ENCODE measurements around the gene ANKRD10.
"Not testable (repeated sequence)": the region's sequence is repeated elsewhere in the genome, so short reads cannot be mapped to it uniquely, and the experiment has no call there.

The ANKRD10 gene

DNA sequence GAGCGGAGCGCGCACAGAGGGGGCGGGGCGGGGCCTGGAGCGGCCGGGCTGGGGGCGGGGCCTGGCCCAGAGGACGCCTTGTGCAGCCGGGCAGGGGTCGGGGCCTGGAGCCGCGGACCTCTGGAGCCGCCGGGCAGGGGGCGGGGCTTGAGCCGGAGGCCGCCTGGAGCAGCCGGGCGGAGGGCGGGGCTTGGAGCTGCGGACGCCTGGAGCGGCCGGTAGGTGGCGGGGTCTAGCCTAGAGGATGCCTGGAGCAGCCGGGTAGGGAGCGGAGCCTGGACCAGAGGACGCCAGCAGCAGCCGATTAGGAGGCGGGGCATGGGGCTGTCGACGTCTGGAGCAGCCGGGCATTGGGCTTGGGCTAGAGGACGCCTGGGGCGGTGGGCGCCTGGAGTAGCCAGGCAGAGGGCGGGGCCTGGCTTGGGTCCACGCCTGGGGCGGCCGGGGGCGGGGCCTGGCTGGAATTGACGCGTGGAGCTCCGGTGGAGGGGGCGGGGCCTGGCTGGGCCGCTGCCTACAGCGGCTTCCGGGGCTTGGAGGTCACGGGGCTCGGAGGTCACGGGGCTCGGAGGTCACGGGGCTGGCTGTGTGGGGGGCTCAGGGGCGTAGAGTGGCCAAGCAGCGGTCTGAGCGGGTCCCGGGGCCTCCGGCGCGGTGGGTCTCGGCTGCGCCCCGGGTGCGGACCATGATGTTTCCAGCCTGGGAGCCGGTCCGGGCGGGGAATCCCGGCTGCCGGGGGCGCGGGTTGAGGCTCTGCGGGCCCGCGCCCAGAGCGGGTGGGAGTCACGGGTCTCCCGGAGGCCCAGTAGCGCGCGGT lies at the start of gene ANKRD10:
ANKRD10 (minus strand) TSS at position 13 of the 817 bp plus-strand sequence. CDS start 135 bp downstream, outside the sequence.
- FAIRE-seq: no peak

- FAIRE-seq: no peak
Measured at GRCh38 chr13:110964229-110965037, 49.6 kb upstream of the ANKRD10 start.

GRCh38 chr13:110963554-110963970 lies 48.7 kb upstream of the ANKRD10 start:
- FAIRE-seq: no peak

GRCh38 chr13:110961959-110962358 lies 47.1 kb upstream of the ANKRD10 start:
- no peak for FAIRE-seq

- no peak for FAIRE-seq
Measured at GRCh38 chr13:110960204-110960603, 45.3 kb upstream of the ANKRD10 start.

GRCh38 chr13:110957931-110958330 lies 43.1 kb upstream of the ANKRD10 start:
- no peak for FAIRE-seq

DNA sequence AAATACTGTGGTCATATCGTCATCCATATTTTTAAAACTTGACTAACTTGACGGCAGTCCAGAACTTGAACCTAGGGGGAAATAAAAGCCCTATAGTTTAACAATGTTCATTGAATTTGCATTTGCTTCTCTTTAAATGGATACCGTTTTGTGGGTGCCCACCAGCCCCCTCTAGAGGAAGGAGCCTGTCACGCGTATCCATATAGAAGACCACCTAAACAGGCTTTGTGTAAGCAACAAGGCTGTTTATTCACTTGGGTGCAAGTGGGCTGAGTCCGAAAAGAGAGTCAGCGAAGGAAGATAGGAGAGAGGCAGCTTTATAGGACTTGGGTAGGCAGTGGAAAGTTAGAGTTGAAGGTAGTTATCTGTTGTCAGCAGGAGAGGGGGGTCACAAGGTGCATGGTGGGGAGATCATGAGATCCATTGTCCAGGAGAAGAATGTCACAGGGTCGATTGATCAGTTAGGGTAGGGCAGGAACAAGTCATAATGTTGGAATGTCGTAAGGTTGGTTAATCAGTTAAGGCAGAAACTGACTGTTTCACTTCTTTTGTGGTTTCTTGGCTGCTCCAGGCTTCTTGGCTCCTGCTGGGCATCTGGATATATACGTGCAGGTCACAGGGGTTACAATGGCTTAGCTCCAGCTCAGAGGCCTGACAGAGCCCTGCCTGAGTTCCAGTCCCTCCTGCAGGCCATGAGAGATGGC lies 42.5 kb upstream of the ANKRD10 start:
- no peak for FAIRE-seq

DNA sequence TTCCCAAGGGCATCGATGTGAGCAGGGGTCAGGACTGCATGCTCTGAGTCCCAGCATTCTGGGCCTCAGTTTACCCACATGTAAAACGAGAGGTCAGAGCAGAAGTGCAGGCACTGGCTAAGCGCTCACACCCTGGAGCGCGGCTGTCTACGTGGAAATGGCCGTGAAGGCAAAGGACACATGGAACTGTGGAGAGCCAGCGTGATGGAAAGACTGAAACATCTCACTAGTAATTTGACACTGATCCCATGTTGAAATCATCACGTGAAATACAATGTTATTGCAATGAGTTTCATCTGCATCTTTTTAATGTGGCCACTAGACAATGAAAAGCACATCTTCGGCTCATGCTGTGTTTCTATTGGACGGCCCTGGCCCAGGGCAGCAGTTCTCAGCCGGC lies 41.3 kb upstream of the ANKRD10 start:
- FAIRE-seq: not testable (repeated sequence)

DNA sequence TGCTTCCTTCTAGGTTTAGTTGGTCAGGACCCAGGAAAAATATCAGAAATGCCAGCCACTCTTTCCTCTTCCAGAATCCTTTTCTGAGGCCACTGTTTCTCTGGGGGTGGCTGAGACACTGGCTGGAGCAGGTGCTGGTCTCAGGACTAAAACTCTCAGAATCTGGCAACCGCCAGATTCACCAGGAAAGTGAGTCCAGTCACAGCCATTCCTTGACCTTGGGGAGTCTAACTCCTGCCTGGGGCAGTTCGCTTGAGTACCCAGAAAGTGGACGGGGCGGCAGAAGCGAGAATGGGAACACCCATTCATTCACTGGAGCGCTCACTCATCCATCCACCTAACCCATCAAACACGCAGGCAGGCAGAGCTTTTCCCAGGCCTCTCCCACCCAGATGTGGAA lies 40.7 kb upstream of the ANKRD10 start:
- FAIRE-seq: not testable (repeated sequence)

DNA sequence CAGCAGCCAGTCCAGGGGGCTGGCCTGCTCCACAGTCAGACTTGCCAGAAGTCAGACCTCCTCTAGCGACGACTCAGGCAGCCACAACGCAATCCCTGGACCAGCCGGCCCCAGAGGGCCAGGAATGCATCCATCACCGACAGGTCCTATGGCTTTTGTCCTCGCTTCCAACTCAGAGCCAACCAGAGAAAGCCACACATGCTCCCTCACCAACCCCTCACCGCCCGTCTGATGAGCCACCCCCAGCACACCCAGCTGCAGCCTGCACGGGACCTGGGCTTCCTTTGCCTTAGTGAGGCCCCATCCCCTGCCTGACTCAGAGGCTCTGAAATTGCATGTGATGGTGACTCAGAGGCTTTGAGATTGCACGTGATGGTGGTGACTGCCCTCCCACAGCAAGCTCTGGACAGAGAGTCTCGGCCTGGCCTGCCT lies 40.2 kb upstream of the ANKRD10 start:
- not testable (repeated sequence) for FAIRE-seq

DNA sequence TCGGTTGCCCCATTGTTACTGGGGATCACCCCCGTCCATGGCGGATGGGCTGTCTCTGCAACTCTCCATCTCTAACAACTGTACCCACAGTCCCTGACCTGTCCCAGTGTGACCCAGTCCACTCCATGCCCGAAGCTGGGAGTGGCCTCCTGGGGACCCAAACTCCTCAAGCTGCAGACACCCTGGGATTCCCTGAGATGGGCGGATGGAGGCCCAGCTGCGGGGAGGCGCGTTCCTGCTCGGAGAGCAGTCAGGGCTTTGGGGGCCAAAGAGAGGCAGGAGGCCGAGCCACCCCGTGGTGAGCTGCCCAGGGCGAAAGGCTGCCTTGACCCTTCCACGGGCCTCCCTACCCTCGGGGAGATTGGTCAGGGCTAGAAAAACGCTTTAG lies 39.7 kb upstream of the ANKRD10 start:
- FAIRE-seq: not testable (repeated sequence)

- FAIRE-seq: no peak
Measured at GRCh38 chr13:110953833-110954532, 39.1 kb upstream of the ANKRD10 start.

- FAIRE-seq: no peak
Measured at GRCh38 chr13:110953416-110953815, 38.5 kb upstream of the ANKRD10 start.

GRCh38 chr13:110952135-110952534 lies 37.3 kb upstream of the ANKRD10 start:
- FAIRE-seq: not testable (repeated sequence)

DNA sequence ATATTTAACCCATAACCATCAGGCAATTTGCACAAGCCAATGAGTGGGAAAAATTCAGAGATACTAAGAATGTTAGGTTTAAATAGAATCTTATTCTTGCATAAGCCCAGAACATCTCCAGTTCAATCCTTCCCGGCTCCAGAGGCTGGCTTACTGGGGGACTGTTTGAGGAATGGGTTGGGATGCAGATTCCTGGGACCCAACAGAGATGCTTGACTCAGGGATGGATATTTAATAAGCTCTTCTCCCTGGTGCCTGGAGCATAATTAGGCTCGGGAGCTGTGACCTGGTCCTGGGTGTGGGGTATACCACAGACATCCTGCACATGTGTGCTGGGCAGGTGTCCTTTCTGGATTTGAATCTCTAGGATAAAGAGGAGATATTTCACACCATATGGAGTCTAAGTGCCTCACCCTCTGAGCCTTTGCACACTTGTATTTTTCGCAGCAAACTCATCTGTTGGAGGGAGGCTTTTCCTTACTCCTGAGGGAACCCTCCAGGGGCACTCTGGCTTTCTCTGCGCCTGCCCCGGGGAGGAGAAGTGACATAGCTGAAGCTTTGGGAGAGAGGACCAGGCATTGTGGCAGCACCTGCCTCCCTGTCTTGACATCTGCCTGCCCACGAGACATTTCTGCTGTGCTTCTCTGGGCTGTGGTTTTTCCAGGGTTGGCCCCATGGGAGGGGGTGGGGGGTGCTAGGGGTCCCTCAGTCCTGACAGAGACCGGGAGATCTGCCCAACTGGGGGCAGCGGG lies 36.1 kb upstream of the ANKRD10 start:
- FAIRE-seq: no peak

DNA sequence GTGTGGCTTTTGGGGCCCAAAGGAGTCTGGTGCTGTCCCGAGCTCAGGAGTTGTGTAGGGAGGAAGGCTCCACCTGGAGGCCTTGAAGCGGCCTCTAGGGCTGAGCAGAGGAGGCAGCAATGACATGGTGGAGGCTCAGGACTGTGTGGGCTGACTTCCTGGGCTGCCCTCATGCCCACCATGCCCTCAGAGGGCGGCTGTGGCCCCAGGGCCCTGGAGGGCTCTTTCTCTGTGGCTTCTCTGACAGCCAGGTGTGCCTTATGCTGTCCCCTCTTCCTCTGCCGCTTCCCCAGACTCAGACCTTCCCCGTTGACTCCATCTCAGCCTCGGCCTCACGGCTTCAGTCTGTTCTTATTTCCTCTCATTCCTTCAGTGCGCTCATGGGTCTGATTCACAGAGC lies 35.5 kb upstream of the ANKRD10 start:
- no peak for FAIRE-seq

DNA sequence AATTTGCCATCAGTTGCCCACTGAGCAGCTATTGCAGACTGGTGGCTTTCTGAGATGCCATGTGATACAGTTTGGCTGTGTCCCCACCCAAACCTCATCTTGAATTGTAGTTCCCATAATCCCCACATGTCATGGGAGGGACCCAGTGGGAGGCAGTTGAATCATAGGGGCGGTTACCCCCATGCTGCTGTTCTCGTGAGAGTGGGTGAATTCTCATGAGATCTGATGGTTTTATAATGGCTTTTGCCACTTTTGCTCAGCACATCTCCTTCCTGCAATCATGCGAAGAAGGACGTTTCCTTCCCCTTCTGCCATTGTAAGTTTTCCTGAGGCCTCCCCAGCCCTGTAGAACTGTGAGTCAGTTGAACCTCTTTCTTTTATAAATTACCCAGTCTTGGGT lies 34.8 kb upstream of the ANKRD10 start:
- no peak for FAIRE-seq

DNA sequence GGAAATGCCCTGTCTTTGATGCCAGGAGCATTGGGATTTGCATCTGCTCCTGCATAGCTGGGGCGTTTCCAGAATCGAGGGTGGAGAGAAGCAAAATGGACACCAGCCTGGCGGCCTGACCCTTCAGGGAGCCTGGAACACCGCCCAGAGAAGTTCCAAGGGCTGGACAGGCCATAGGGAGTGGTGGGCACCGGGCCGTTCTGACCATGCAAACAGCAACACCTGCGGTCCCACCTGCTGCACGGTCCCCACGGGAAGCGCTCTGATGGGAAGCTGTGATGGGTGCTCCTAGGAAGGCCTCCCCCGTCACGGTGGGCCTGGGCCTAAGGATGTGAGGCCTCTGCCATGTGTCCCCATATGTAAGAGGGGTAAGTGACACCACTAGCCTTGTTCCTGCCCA lies 34.2 kb upstream of the ANKRD10 start:
- no peak for FAIRE-seq

DNA sequence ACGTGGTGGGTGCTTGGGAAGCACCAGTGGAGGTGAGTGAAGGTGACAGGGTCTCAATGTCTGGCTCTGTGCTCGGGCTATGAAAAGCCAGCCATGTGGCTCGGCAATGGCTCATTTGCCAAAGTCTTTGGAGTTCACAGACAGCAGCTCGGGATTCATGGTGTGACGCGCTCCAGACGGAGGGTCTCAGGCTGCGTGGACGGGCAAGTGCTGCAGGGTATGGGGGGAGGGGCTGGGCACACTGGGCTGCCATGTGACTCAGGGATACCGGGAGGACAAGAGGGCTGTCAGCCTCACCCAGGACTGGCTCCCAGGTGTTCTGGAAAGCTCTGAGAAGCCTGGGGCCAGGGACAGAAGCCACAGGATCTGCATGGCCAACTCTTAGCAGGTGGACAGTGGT lies 32.5 kb upstream of the ANKRD10 start:
- not testable (repeated sequence) for FAIRE-seq

DNA sequence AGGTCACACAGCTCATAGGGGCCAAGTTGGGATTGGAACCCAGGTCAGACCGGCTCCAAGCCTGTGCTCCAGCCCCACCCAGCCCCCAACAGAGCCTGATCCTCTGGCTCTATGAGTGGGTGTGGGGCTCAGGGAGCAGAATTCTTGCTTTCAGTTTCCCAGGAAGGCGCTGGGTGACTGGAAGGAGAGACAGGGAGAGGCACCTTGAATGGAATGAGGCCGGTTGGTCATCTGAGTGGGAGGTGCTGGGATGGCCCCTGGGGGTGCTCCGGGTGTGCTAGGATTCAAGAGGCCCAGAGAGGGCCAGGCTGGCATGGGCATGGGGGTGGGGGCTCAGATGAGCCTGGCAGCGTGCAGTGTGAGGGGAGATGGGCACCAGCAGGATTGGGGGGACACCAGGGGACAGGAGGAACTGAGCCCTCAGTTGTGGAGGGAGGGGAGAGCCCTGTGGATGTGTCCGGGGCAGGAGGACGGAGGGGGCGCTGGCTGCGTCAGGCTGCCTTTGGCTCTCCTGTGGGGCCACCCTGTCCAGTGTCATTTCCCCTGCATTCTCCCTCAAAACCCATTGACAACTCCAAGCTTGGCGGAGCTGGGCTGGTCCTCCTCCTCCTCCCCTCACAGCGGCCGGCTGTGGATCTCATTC lies 31.2 kb upstream of the ANKRD10 start:
- FAIRE-seq: no peak
